GM23338 (cell line): ENCODE data around the gene E2F6. TPM values are rescaled to one million over a fixed set of nuclear protein-coding genes. Genes with fewer than 3 reads are reported as not detected.

ENCODE experiments used
- ATAC-seq: fragments of 200-7000 bp; cut with Tn5 transposase; 3 replicates; pipeline ENCODE4 v1.9.1; 2020
- DNase-seq: peaks from one replicate; pipeline ENCODE4 v3.0.0-alpha.2; 2015; ENCODE audit warnings: low spot score
- H2AFZ ChIP-seq: fragments of 200-600 bp; sonication (generic); 2 replicates; pipeline ENCODE4 v1.8.0; 2016; ENCODE audit warnings: antibody characterized with exemption, mild to moderate bottlenecking, moderate library complexity
- H3F3A ChIP-seq: fragments of 200-600 bp; sonication (generic); replicated peaks from 2 replicates; pipeline ENCODE4 v1.8.0; 2017; ENCODE audit warnings: antibody characterized with exemption, mixed run types, low read depth
- H3K27ac ChIP-seq: fragments of 200-600 bp; sonication (generic); 2 replicates; pipeline ENCODE4 v1.6.1; 2016; ENCODE audit warnings: low read depth
- H3K27me3 ChIP-seq: fragments of 200-600 bp; sonication (generic); 2 replicates; pipeline ENCODE4 v1.8.0; 2016; ENCODE audit warnings: mild to moderate bottlenecking, mixed run types, moderate library complexity; ENCODE audit not compliant: insufficient read depth
- H3K36me3 ChIP-seq: fragments of 200-600 bp; sonication (generic); 2 replicates; pipeline ENCODE4 v1.8.0; 2016; ENCODE audit warnings: mild to moderate bottlenecking; ENCODE audit not compliant: insufficient read depth
- H3K4me1 ChIP-seq: fragments of 200-600 bp; sonication (generic); 2 replicates; pipeline ENCODE4 v1.8.0; 2016; ENCODE audit warnings: mild to moderate bottlenecking, moderate library complexity; ENCODE audit not compliant: insufficient read depth
- H3K4me2 ChIP-seq: fragments of 200-600 bp; sonication (generic); 2 replicates; pipeline ENCODE4 v1.7.1; 2017; ENCODE audit warnings: mixed run types
- H3K4me3 ChIP-seq: fragments of 200-600 bp; sonication (generic); 2 replicates; pipeline ENCODE4 v1.6.1; 2016; ENCODE audit warnings: mixed run types
- H3K79me2 ChIP-seq: fragments of 200-600 bp; sonication (generic); replicated peaks from 2 replicates; pipeline ENCODE4 v1.8.0; 2017; ENCODE audit warnings: mild to moderate bottlenecking; ENCODE audit not compliant: insufficient read depth
- H3K9me2 ChIP-seq: fragments of 200-600 bp; sonication (generic); 2 replicates; pipeline ENCODE4 v1.8.0; 2017; ENCODE audit not compliant: insufficient read depth
- H4K20me1 ChIP-seq: fragments of 200-600 bp; sonication (generic); replicated peaks from 2 replicates; pipeline ENCODE4 v1.8.0; 2017; ENCODE audit warnings: mild to moderate bottlenecking; ENCODE audit not compliant: insufficient read depth
- H3K27ac Mint-ChIP-seq: 2 replicates; pipeline ENCODE4 v1.8.0; 2020; ENCODE audit warnings: inconsistent platforms, mild to moderate bottlenecking, moderate library complexity, mixed read lengths
- H3K27me3 Mint-ChIP-seq: 3 replicates; pipeline ENCODE4 v1.8.0; 2022; ENCODE audit warnings: low read depth, mild to moderate bottlenecking, moderate library complexity, mixed read lengths, inconsistent platforms; ENCODE audit not compliant: insufficient read depth, poor library complexity
- H3K36me3 Mint-ChIP-seq: 3 replicates; pipeline ENCODE4 v1.8.0; 2021; ENCODE audit warnings: low read depth, mild to moderate bottlenecking, inconsistent platforms, moderate library complexity, mixed read lengths
- H3K4me1 Mint-ChIP-seq: 3 replicates; pipeline ENCODE4 v1.8.0; 2020; ENCODE audit warnings: mild to moderate bottlenecking, inconsistent platforms, mixed read lengths
- H3K4me3 Mint-ChIP-seq: 3 replicates; pipeline ENCODE4 v1.8.0; 2021; ENCODE audit warnings: moderate library complexity, mild to moderate bottlenecking, inconsistent platforms, mixed read lengths
- H3K9me3 Mint-ChIP-seq: 3 replicates; pipeline ENCODE4 v1.8.0; 2020; ENCODE audit warnings: moderate library complexity, mild to moderate bottlenecking, inconsistent platforms, mixed read lengths
- EZH2 ChIP-seq: fragments of 200-600 bp; sonication (generic); IDR thresholded peaks from one replicate; pipeline ENCODE4 v1.8.0; 2017; ENCODE audit warnings: antibody characterized with exemption, mild to moderate bottlenecking, low read depth; ENCODE audit not compliant: unreplicated experiment
- JUNB ChIP-seq: IDR thresholded peaks from one replicate; pipeline ENCODE4 v1.6.1; 2016; ENCODE audit warnings: antibody characterized with exemption; ENCODE audit not compliant: unreplicated experiment
- REST ChIP-seq: IDR thresholded peaks from one replicate; pipeline ENCODE4 v1.6.1; 2018; ENCODE audit warnings: antibody characterized with exemption; ENCODE audit not compliant: unreplicated experiment
- ZNF462 ChIP-seq: fragments of 250-450 bp; sonication (Bioruptor Pico); IDR thresholded peaks from 2 replicates; pipeline ENCODE4 v1.5.0; 2020; ENCODE audit warnings: mild to moderate bottlenecking, moderate library complexity
- polyA plus RNA-seq: library from polyadenylated mRNA; unstranded; fragments of >200 nt; fragmentation: Nextera tagmentation; extraction: Ambion mirVana; gene quantifications from 2 replicates; pipeline ENCODE4 v1.2.1, GENCODE V29; 2016
- total RNA-seq: library from RNA; depleted of rRNA; stranded (reverse); fragments of >200 nt; shearing (Covaris generic); gene quantifications from 2 replicates; pipeline ENCODE4 v1.2.3, GENCODE V29; 2014

The E2F6 gene
- total and polyA plus RNA-seq, 2 experiments from 2014 or later, result 16.9 to 20.7 TPM

GRCh38 chr2:11492720-11493119 is 26.8 kb upstream of the E2F6 start (continued):
- no peak for TF ChIP-seq ZNF462 (CRISPR knock-in tag)
- TF ChIP-seq JUNB, result no peak
- TF ChIP-seq EZH2, result no peak
- TF ChIP-seq REST, result no peak

DNA sequence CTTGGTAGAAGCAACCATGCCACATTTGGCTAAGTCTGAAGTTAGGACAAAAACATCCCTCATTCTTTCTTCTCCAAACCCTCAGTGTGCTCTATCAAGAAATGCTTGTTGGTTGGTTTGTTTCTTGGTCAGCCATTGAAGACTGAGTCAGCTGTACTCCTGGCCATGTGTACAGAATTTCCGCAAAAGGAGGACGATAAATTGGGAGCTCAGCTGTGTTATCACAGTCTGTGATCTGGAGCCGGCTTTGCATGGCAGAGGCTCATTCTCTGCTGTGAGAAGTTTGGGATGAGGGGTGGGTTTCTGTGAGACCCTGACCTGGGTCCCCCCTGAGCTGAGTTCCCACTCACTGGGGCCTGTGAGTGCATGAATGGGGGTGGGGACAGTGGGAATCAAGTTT is 26.3 kb upstream of the E2F6 start:
- H4K20me1 ChIP-seq, result peaks cover 36% of the 10 kb centered on the region

More for the DNA sequence above, 26.3 kb upstream of the E2F6 start:
- H3F3A ChIP-seq, result no peaks in the 10 kb centered on the region
- Mint-ChIP-seq H3K36me3 (peaks cover 28% of the 10 kb centered on the region), H3K4me1 (peaks cover 25% of the 10 kb centered on the region), H3K9me3 (peaks cover 10% of the 10 kb centered on the region; the same call in 2 of the 3 replicates), H3K4me3 (no peak overlapping the region), H3K27me3 (peaks cover 4% of the 10 kb centered on the region), H3K27ac (no peak overlapping the region; the same call in 1 of the 2 replicates)
- H3K27ac ChIP-seq, result no peak overlapping the region
- no peak overlapping the region for H3K4me3 ChIP-seq
- H3K27me3 ChIP-seq, result no peaks in the 10 kb centered on the region
- no peaks in the 10 kb centered on the region for H3K36me3 ChIP-seq
- H3K9me2 ChIP-seq, result peaks cover 7% of the 10 kb centered on the region; the same call in 1 of the 2 replicates
- H3K4me1 ChIP-seq, result peaks cover 12% of the 10 kb centered on the region; the same call in 1 of the 2 replicates
- no peak overlapping the region for H3K4me2 ChIP-seq
- no peak for TF ChIP-seq EZH2
- DNase-seq, result no peak
- H2AFZ ChIP-seq, result no peak overlapping the region
- no peak for ATAC-seq
- peaks cover 94% of the 10 kb centered on the region for H3K79me2 ChIP-seq
